MCF 10A (cell line): ENCODE measurements around the gene CACNA1C. TPM values are rescaled to one million over a fixed set of nuclear protein-coding genes. Genes with fewer than 3 reads are reported as not detected.

Experiments
- BruUV-seq: library from RNA; stranded (reverse); fragments of 400-500 nt; replicated peaks from 2 replicates; lab custom pipeline; 2021; lab: Mats Ljungman, UMichigan
- CTCF ChIA-PET: fragments of 300-600 bp; sonication (Branson Sonifier 250); formaldehyde crosslinking; extraction: SDS; loops from one replicate; lab custom pipeline; 2021; ENCODE audit warnings: antibody characterized with exemption, inconsistent platforms; lab: Yijun Ruan, JAX
- POLR2A ChIA-PET: fragments of 300-600, 350-650 bp; sonication (Branson Sonifier 250); formaldehyde crosslinking; extraction: SDS; loops from one replicate; lab custom pipeline; 2020; ENCODE audit warnings: antibody characterized with exemption, inconsistent platforms; lab: Yijun Ruan, JAX
- DNase-seq: peaks from one replicate; pipeline ENCODE4 v3.0.0-alpha.2; 2018; ENCODE audit not compliant: unreplicated experiment
- H3K27ac Mint-ChIP-seq: one replicate; pipeline ENCODE4 v1.8.0; 2022; ENCODE audit warnings: mild to moderate bottlenecking, low read depth, mixed read lengths; ENCODE audit not compliant: unreplicated experiment
- H3K27me3 Mint-ChIP-seq: one replicate; pipeline ENCODE4 v1.8.0; 2022; ENCODE audit warnings: mixed read lengths; ENCODE audit not compliant: insufficient read depth, unreplicated experiment
- H3K36me3 Mint-ChIP-seq: one replicate; pipeline ENCODE4 v1.8.0; 2022; ENCODE audit warnings: mild to moderate bottlenecking, moderate library complexity, mixed read lengths; ENCODE audit not compliant: insufficient read depth, unreplicated experiment
- H3K4me1 Mint-ChIP-seq: one replicate; pipeline ENCODE4 v1.8.0; 2022; ENCODE audit warnings: mixed read lengths; ENCODE audit not compliant: insufficient read depth, unreplicated experiment
- H3K4me3 Mint-ChIP-seq: one replicate; pipeline ENCODE4 v1.8.0; 2022; ENCODE audit warnings: mild to moderate bottlenecking, moderate library complexity, mixed read lengths; ENCODE audit not compliant: unreplicated experiment
- H3K9me3 Mint-ChIP-seq: one replicate; pipeline ENCODE4 v1.8.0; 2022; ENCODE audit warnings: mixed read lengths; ENCODE audit not compliant: unreplicated experiment
- intact Hi-C: fragments of 100-400 bp; cut with micrococcal nuclease; formaldehyde crosslinking; loops from 2 replicates; pipeline ENCODE4 v1.14.1; 2022
- total RNA-seq: library from RNA; stranded (reverse); gene quantifications from 2 replicates; pipeline ENCODE4 v1.2.3, GENCODE V29; 2022
- TF ChIP-seq, protein P1 (sequence below): fragments of 200-600 bp; IDR thresholded peaks from one replicate; pipeline ENCODE4 v1.8.0; 2022; ENCODE audit warnings: antibody characterized with exemption, mild to moderate bottlenecking; ENCODE audit not compliant: unreplicated experiment

Gene CACNA1C
- total RNA-seq, 1 experiment from 2014 or later: not detected

- no peak for DNase-seq
- BruUV-seq: no TSS peak
- no peaks in the 10 kb centered on the region for H3K36me3 Mint-ChIP-seq
- no peak overlapping the region for H3K27ac Mint-ChIP-seq
- TF ChIP-seq, protein P1, sequence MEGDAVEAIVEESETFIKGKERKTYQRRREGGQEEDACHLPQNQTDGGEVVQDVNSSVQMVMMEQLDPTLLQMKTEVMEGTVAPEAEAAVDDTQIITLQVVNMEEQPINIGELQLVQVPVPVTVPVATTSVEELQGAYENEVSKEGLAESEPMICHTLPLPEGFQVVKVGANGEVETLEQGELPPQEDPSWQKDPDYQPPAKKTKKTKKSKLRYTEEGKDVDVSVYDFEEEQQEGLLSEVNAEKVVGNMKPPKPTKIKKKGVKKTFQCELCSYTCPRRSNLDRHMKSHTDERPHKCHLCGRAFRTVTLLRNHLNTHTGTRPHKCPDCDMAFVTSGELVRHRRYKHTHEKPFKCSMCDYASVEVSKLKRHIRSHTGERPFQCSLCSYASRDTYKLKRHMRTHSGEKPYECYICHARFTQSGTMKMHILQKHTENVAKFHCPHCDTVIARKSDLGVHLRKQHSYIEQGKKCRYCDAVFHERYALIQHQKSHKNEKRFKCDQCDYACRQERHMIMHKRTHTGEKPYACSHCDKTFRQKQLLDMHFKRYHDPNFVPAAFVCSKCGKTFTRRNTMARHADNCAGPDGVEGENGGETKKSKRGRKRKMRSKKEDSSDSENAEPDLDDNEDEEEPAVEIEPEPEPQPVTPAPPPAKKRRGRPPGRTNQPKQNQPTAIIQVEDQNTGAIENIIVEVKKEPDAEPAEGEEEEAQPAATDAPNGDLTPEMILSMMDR: no peak
- peaks cover 16% of the 10 kb centered on the region for H3K9me3 Mint-ChIP-seq
- ChIA-PET CTCF (no interaction called here), POLR2A (no interaction called here)
- H3K4me3 Mint-ChIP-seq: no peak overlapping the region
- intact Hi-C loops: no loop called here
- no peaks in the 10 kb centered on the region for H3K4me1 Mint-ChIP-seq
- H3K27me3 Mint-ChIP-seq: no peaks in the 10 kb centered on the region
Measured at GRCh38 chr12:2075508-2076195, 22.9 kb downstream of the CACNA1C start.

DNA sequence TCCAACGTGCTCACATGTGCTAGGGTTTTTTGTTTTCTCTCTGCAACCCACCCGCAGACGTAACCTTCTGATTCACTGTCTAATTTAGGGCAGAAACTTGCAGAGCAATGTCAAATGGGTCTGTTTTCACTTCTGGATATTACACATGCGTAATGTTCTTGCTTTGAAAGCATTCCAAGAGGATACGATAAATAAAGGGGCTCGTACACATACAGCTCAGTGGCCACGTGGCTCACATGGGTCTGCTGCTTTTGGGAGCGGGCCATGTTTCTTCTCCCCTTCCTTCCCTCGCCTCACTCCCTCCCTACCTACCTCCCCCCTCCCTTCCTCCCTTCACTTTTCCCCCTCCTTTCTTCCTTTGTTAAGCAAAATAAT, 23.4 kb downstream of the CACNA1C start:
- intact Hi-C loops: no loop called here
- H3K4me3 Mint-ChIP-seq: no peak overlapping the region
- no peaks in the 10 kb centered on the region for H3K4me1 Mint-ChIP-seq
- TF ChIP-seq, protein P1: no peak
- BruUV-seq: no TSS peak
- H3K27me3 Mint-ChIP-seq: no peaks in the 10 kb centered on the region
- H3K36me3 Mint-ChIP-seq: no peaks in the 10 kb centered on the region
- peaks cover 15% of the 10 kb centered on the region for H3K9me3 Mint-ChIP-seq
- no peak overlapping the region for H3K27ac Mint-ChIP-seq
- ChIA-PET POLR2A (no interaction called here), CTCF (no interaction called here)
- no peak for DNase-seq

DNA sequence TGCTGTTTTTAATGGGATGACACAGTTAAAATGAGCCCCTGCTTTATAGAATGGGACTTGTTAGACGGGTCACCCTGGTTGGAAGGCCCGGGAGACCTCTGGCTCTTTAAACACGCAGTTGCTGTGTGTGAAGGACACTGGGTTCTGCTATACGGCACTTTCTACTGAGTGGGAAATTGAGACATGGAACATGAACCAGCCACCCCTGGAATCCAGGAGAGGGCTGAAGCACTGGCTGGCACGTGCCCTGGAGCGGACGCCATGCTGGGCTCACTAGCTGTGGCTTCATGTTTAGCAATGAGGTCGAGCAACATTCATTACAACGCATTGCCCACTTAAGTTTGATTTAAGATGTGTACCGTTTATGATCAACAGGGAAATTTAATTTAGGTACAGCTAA, 23.9 kb downstream of the CACNA1C start:
- TF ChIP-seq, protein P1: no peak
- Mint-ChIP-seq H3K36me3 (no peaks in the 10 kb centered on the region), H3K9me3 (peaks cover 9% of the 10 kb centered on the region), H3K4me1 (no peaks in the 10 kb centered on the region), H3K27me3 (no peaks in the 10 kb centered on the region), H3K27ac (no peak overlapping the region), H3K4me3 (no peak overlapping the region)
- no TSS peak for BruUV-seq
- ChIA-PET POLR2A (no interaction called here), CTCF (no interaction called here)
- DNase-seq: no peak
- intact Hi-C loops: no loop called here

DNA sequence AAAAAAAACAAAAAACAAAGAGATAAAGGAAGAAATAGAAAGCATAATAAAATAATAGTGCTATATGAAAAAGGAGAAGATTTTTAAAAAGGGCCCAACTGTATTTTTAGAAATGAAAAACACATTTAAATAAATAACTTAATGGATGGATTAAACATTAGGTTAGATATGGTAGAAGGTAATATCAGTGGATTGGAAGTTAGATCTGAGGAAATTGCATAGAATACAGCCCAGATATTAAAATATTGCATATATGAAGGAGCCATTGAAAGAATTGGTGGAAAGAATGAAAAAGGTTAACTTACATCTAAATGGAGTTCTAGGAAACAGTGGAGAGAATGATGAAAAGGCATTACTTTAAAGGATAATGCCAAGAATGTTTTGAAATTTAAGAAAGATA, 27.8 kb downstream of the CACNA1C start:
- Mint-ChIP-seq H3K27ac (no peak overlapping the region), H3K9me3 (peaks cover 7% of the 10 kb centered on the region), H3K36me3 (no peaks in the 10 kb centered on the region), H3K4me1 (peaks cover 9% of the 10 kb centered on the region), H3K27me3 (no peaks in the 10 kb centered on the region), H3K4me3 (no peak overlapping the region)
- TF ChIP-seq, protein P1: no peak
- intact Hi-C loops: no loop called here
- POLR2A ChIA-PET: no interaction called here
- CTCF ChIA-PET: no interaction called here
- no TSS peak for BruUV-seq
- no peak for DNase-seq
